MCF 10A (cell line): ENCODE results near the gene SIM2. TPM values are rescaled to one million over a fixed set of nuclear protein-coding genes. Genes with fewer than 3 reads are reported as not detected.
A peak's percentile ranks its signal among the peaks of the same experiment; 100 is the strongest.

Source experiments
- BruUV-seq: library from RNA; stranded (reverse); fragments of 400-500 nt; replicated peaks from 2 replicates; lab custom pipeline; 2021; lab: Mats Ljungman, UMichigan
- CTCF ChIA-PET: fragments of 300-600 bp; sonication (Branson Sonifier 250); formaldehyde crosslinking; extraction: SDS; loops from one replicate; lab custom pipeline; 2021; ENCODE audit warnings: antibody characterized with exemption, inconsistent platforms; lab: Yijun Ruan, JAX
- POLR2A ChIA-PET: fragments of 300-600, 350-650 bp; sonication (Branson Sonifier 250); formaldehyde crosslinking; extraction: SDS; loops from one replicate; lab custom pipeline; 2020; ENCODE audit warnings: antibody characterized with exemption, inconsistent platforms; lab: Yijun Ruan, JAX
- DNase-seq: peaks from one replicate; pipeline ENCODE4 v3.0.0-alpha.2; 2018; ENCODE audit not compliant: unreplicated experiment
- H3K27ac Mint-ChIP-seq: one replicate; pipeline ENCODE4 v1.8.0; 2022; ENCODE audit warnings: mild to moderate bottlenecking, low read depth, mixed read lengths; ENCODE audit not compliant: unreplicated experiment
- H3K27me3 Mint-ChIP-seq: one replicate; pipeline ENCODE4 v1.8.0; 2022; ENCODE audit warnings: mixed read lengths; ENCODE audit not compliant: insufficient read depth, unreplicated experiment
- H3K36me3 Mint-ChIP-seq: one replicate; pipeline ENCODE4 v1.8.0; 2022; ENCODE audit warnings: mild to moderate bottlenecking, moderate library complexity, mixed read lengths; ENCODE audit not compliant: insufficient read depth, unreplicated experiment
- H3K4me1 Mint-ChIP-seq: one replicate; pipeline ENCODE4 v1.8.0; 2022; ENCODE audit warnings: mixed read lengths; ENCODE audit not compliant: insufficient read depth, unreplicated experiment
- H3K4me3 Mint-ChIP-seq: one replicate; pipeline ENCODE4 v1.8.0; 2022; ENCODE audit warnings: mild to moderate bottlenecking, moderate library complexity, mixed read lengths; ENCODE audit not compliant: unreplicated experiment
- H3K9me3 Mint-ChIP-seq: one replicate; pipeline ENCODE4 v1.8.0; 2022; ENCODE audit warnings: mixed read lengths; ENCODE audit not compliant: unreplicated experiment
- intact Hi-C: fragments of 100-400 bp; cut with micrococcal nuclease; formaldehyde crosslinking; loops from 2 replicates; pipeline ENCODE4 v1.14.1; 2022
- total RNA-seq: library from RNA; stranded (reverse); gene quantifications from 2 replicates; pipeline ENCODE4 v1.2.3, GENCODE V29; 2022
- TF ChIP-seq, protein P1 (sequence below): fragments of 200-600 bp; IDR thresholded peaks from one replicate; pipeline ENCODE4 v1.8.0; 2022; ENCODE audit warnings: antibody characterized with exemption, mild to moderate bottlenecking; ENCODE audit not compliant: unreplicated experiment

The SIM2 gene
- total RNA-seq, 1 experiment from 2014 or later, result 14.4 TPM

DNA sequence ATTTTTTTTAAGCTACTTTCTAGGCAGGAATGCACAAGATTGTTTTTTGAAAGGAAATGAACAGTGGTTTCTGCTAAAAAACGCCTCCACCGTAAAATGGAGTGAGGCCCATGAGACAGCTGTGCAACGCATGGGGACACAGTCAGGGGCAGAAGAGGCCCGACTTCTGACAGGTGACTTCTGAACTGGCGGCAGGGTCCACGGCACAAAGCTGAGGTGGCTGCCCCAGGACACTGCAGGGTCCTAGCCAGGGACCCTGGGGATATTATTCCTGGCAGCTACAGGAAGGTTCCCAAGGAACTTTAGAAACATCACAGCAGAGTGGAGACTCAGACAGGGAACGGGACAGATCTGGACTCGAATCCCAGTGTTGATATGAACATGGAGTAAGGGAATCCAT lies 75.1 kb downstream of the SIM2 start:
- H3K9me3 Mint-ChIP-seq, result no peaks in the 10 kb centered on the region
- TF ChIP-seq, protein P1, sequence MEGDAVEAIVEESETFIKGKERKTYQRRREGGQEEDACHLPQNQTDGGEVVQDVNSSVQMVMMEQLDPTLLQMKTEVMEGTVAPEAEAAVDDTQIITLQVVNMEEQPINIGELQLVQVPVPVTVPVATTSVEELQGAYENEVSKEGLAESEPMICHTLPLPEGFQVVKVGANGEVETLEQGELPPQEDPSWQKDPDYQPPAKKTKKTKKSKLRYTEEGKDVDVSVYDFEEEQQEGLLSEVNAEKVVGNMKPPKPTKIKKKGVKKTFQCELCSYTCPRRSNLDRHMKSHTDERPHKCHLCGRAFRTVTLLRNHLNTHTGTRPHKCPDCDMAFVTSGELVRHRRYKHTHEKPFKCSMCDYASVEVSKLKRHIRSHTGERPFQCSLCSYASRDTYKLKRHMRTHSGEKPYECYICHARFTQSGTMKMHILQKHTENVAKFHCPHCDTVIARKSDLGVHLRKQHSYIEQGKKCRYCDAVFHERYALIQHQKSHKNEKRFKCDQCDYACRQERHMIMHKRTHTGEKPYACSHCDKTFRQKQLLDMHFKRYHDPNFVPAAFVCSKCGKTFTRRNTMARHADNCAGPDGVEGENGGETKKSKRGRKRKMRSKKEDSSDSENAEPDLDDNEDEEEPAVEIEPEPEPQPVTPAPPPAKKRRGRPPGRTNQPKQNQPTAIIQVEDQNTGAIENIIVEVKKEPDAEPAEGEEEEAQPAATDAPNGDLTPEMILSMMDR, result no peak
- H3K4me3 Mint-ChIP-seq, result no peak overlapping the region
- no peaks in the 10 kb centered on the region for H3K4me1 Mint-ChIP-seq
- POLR2A ChIA-PET, result interaction anchor here (0.6 to 2.7 kb wide), 6 partner anchors 12 to 301 kb away, joined by 3 to 8 read pairs (median 5); no protein-coding TSS in a partner anchor
- H3K36me3 Mint-ChIP-seq, result no peaks in the 10 kb centered on the region
- H3K27ac Mint-ChIP-seq, result no peak overlapping the region
- H3K27me3 Mint-ChIP-seq, result no peaks in the 10 kb centered on the region
- DNase-seq, result no peak
- CTCF ChIA-PET, result interaction anchor here (0.5 to 1.7 kb wide), 6 partner anchors 35 to 173 kb away, joined by 3 to 6 read pairs (median 3); no protein-coding TSS in a partner anchor
- no TSS peak for BruUV-seq
- intact Hi-C loops, result no loop called here

DNA sequence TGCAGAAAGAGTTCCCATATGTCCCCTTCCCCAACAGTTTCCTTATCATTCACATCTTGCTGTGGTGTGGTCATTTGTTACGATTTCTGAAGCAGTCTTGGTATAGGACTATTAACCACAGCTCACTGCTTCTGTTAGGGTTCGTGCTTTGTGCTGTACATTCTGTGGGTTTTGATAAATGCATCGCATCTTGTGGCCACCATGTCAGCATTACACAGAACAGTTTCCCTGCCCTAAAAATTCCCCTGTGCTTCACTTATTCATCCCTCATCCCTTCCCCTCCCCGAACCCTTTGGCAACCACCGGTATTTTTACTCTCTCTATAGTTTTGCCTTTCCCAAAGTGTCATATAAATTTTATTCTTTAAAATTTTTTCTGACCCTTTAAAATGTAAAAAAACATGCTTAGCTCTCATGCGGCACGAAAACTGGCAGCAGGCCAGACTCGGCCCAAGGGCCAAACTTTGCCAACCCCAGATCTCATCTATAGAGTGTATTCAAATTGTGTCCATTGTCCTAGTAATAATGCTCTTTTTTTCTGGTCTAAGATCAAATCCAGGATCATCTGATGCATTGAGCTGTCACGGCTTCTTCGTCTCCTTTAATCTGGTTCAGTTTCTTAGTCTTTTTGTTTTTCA lies 78.2 kb downstream of the SIM2 start:
- Mint-ChIP-seq H3K36me3 (peaks cover 5% of the 10 kb centered on the region), H3K4me1 (no peaks in the 10 kb centered on the region), H3K27me3 (no peaks in the 10 kb centered on the region), H3K4me3 (no peak overlapping the region), H3K27ac (no peak overlapping the region), H3K9me3 (no peaks in the 10 kb centered on the region)
- TF ChIP-seq, protein P1, result no peak
- BruUV-seq, result no TSS peak
- intact Hi-C loops, result no loop called here
- DNase-seq, result no peak
- CTCF ChIA-PET, result interaction anchor here (0.6 kb wide), 1 partner anchor 260 kb away, joined by 3 read pairs; no protein-coding TSS in a partner anchor
- POLR2A ChIA-PET, result interaction anchor here (0.7 kb wide), 1 partner anchor 348 kb away, joined by 3 read pairs; no protein-coding TSS in a partner anchor

DNA sequence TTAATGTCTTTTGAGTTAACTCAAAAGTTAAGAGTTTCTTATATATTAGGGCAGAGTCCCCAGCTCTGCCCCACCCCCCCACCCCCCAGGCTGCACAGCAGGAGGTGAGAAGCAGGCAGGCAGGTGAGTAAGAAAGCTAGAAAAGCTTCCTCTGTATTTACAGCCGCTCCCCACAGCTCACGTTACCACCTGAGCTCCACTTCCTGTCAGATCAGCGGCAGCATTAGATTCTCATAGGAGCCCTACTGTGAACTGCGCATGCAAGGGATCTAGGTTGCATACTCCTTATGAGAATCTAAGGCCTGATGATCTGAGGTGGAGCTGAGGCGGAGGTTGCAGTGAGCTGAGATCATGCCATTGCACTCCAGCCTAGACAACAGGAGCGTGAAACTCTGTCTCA lies 81.9 kb downstream of the SIM2 start:
- ChIA-PET POLR2A (interaction anchor here (0.8 kb wide), 1 partner anchor 9 kb away, joined by 5 read pairs; no protein-coding TSS in a partner anchor), CTCF (no interaction called here)
- H3K27ac Mint-ChIP-seq, result no peak overlapping the region
- peaks cover 9% of the 10 kb centered on the region for H3K36me3 Mint-ChIP-seq
- no peaks in the 10 kb centered on the region for H3K9me3 Mint-ChIP-seq
- BruUV-seq, result no TSS peak
- no peaks in the 10 kb centered on the region for H3K27me3 Mint-ChIP-seq
- intact Hi-C loops, result loop anchor here (10.0 kb wide), 1 partner anchor 134 kb away; no protein-coding TSS in a partner anchor
- no peak overlapping the region for H3K4me3 Mint-ChIP-seq
- peaks cover 10% of the 10 kb centered on the region for H3K4me1 Mint-ChIP-seq
- TF ChIP-seq, protein P1, result no peak
- no peak for DNase-seq

DNA sequence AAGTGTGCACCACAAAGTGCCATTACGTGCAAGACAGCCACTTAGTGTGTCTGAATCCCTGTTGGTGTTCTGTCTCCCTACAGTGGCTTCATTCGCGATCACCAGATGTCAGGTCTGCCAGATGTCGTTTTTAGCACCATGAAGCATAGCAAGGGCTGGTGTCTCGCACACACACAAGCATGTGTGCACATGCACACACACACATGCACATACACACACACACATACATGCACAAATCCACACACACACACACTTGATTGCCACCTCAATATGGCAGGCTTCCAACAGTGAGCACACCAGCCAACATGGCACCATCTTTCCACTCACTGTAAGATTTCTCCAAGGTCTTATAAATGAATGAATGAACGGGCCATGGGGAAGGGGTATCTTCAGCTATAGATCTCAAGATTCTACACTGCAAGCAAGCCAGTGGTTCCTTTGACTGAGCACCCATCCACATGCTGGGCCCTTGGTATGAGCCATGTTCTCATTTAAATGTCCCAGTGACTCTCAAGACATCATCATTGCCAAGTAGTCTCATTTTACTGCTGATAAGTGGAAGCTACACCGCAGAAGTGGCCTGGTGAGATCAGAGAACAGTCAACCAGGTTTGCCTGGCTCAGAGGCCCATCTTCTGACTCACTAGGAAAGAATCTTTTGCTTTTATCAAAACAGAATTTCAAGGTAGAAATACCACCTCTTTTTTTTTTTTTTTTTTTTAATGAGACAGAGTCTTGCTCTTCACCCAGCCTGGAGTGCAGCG lies 84.9 kb downstream of the SIM2 start:
- H3K27me3 Mint-ChIP-seq, result no peaks in the 10 kb centered on the region
- BruUV-seq, result no TSS peak
- H3K4me3 Mint-ChIP-seq, result no peak overlapping the region
- H3K9me3 Mint-ChIP-seq, result no peaks in the 10 kb centered on the region
- ChIA-PET CTCF (interaction anchor here (0.6 to 1.8 kb wide), 7 partner anchors 13 to 661 kb away, joined by 3 to 5 read pairs (median 3); no protein-coding TSS in a partner anchor), POLR2A (interaction anchor here (1.0 to 1.5 kb wide), 5 partner anchors 11 to 581 kb away, joined by 3 to 5 read pairs (median 3); no protein-coding TSS in a partner anchor)
- H3K27ac Mint-ChIP-seq, result peak overlapping the region; percentile 75
- peaks cover 23% of the 10 kb centered on the region for H3K4me1 Mint-ChIP-seq
- intact Hi-C loops, result loop anchor here (10.0 kb wide), 1 partner anchor 131 kb away; no protein-coding TSS in a partner anchor
- peaks cover 9% of the 10 kb centered on the region for H3K36me3 Mint-ChIP-seq
- peak; percentile 49 for DNase-seq
- TF ChIP-seq, protein P1, result no peak
